OCI-LY7 (cell line): ENCODE measurements around the gene POU4F1. TPM values are rescaled to one million over a fixed set of nuclear protein-coding genes. Genes with fewer than 3 reads are reported as not detected.

ENCODE experiments used
- BruUV-seq: library from RNA; stranded (reverse); fragments of 400-500 nt; replicated peaks from 2 replicates; lab custom pipeline; 2021; lab: Mats Ljungman, UMichigan
- CTCF ChIA-PET: fragments of 300-600 bp; sonication (Branson Sonifier 250); formaldehyde crosslinking; loops from one replicate; lab custom pipeline; 2022; ENCODE audit warnings: antibody characterized with exemption; ENCODE audit not compliant: unreplicated experiment; lab: Charles Lee
- POLR2A ChIA-PET: fragments of 300-600 bp; sonication (Branson Sonifier 250); formaldehyde crosslinking; loops from one replicate; lab custom pipeline; 2022; ENCODE audit warnings: antibody characterized with exemption; lab: Charles Lee
- DNase-seq: peaks from one replicate; pipeline ENCODE4 v3.0.0-alpha.2; 2015; ENCODE audit warnings: low spot score
- H2AFZ ChIP-seq: fragments of 200-600 bp; sonication (generic), shearing (Covaris generic); 2 replicates; pipeline ENCODE4 v1.6.1; 2014; ENCODE audit warnings: mild to moderate bottlenecking, antibody characterized with exemption, low read length, moderate library complexity
- H3K27ac ChIP-seq: fragments of 200-600 bp; sonication (generic); 2 replicates; pipeline ENCODE4 v1.5.1; 2014; ENCODE audit warnings: mixed run types, low read depth, mild to moderate bottlenecking, moderate library complexity, low read length, inconsistent platforms; ENCODE audit not compliant: poor library complexity, severe bottlenecking
- H3K36me3 ChIP-seq: fragments of 200-600 bp; sonication (generic); 2 replicates; pipeline ENCODE4 v1.6.1; 2014; ENCODE audit warnings: mild to moderate bottlenecking, antibody characterized with exemption, low read length, moderate library complexity, mixed read lengths; ENCODE audit not compliant: insufficient read depth
- H3K4me1 ChIP-seq: fragments of 200-600 bp; sonication (generic); 2 replicates; pipeline ENCODE4 v1.5.1; 2014; ENCODE audit warnings: mild to moderate bottlenecking, low read length; ENCODE audit not compliant: insufficient read depth, poor library complexity, severe bottlenecking
- H3K4me2 ChIP-seq: fragments of 200-600 bp; sonication (generic); 2 replicates; pipeline ENCODE4 v1.6.1; 2014; ENCODE audit warnings: mild to moderate bottlenecking, low read length
- H3K4me3 ChIP-seq: fragments of 200-600 bp; sonication (generic); 2 replicates; pipeline ENCODE4 v1.5.1; 2014; ENCODE audit warnings: mild to moderate bottlenecking, low read depth, low read length; ENCODE audit not compliant: poor library complexity, severe bottlenecking
- H3K79me2 ChIP-seq: fragments of 200-600 bp; sonication (generic); 2 replicates; pipeline ENCODE4 v1.6.1; 2016; ENCODE audit warnings: low read depth, mild to moderate bottlenecking, low read length, moderate library complexity, mixed read lengths; ENCODE audit not compliant: insufficient read depth
- H3K9me2 ChIP-seq: fragments of 200-600 bp; sonication (generic); 2 replicates; pipeline ENCODE4 v1.6.1; 2016; ENCODE audit warnings: mild to moderate bottlenecking, low read length, mixed read lengths; ENCODE audit not compliant: insufficient read depth
- H3K9me3 ChIP-seq: fragments of 200-600 bp; sonication (generic); 2 replicates; pipeline ENCODE4 v1.6.1; 2014; ENCODE audit warnings: mild to moderate bottlenecking, mixed run types, low read length, mixed read lengths
- H4K20me1 ChIP-seq: fragments of 200-600 bp; sonication (generic); 2 replicates; pipeline ENCODE4 v1.6.1; 2014; ENCODE audit warnings: mild to moderate bottlenecking, antibody characterized with exemption, low read length, moderate library complexity, mixed read lengths; ENCODE audit not compliant: insufficient read depth
- EZH2phosphoT487 ChIP-seq: fragments of 200-600 bp; sonication (generic); IDR thresholded peaks from 2 replicates; pipeline ENCODE4 v1.6.1; 2018; ENCODE audit warnings: low read depth, borderline replicate concordance, mild to moderate bottlenecking, mixed run types, antibody characterized with exemption, low read length, moderate library complexity, mixed read lengths
- intact Hi-C: fragments of 100-400 bp; cut with micrococcal nuclease; formaldehyde crosslinking; loops from one replicate; pipeline ENCODE4 v1.10.0; 2022; ENCODE audit not compliant: unreplicated experiment
- total RNA-seq, 2 experiments: library from RNA; depleted of rRNA in 1 of 2; stranded (reverse); fragments of >200 nt in 1 of 2; shearing (Covaris generic) in 1 of 2; gene quantifications; 2 replicates each; pipeline ENCODE4 v1.2.3, GENCODE V29; 2014 to 2022
- TF ChIP-seq, protein P1 (sequence below): fragments of 200-600 bp; sonication (generic); conservative IDR thresholded peaks from 2 replicates; pipeline ENCODE4 v1.5.1; 2014; ENCODE audit warnings: mild to moderate bottlenecking, antibody characterized with exemption, low read length, moderate library complexity, mixed read lengths

POU4F1 gene
- total RNA-seq, 2 experiments from 2014 or later = 4.5 to 7.3 TPM

DNA sequence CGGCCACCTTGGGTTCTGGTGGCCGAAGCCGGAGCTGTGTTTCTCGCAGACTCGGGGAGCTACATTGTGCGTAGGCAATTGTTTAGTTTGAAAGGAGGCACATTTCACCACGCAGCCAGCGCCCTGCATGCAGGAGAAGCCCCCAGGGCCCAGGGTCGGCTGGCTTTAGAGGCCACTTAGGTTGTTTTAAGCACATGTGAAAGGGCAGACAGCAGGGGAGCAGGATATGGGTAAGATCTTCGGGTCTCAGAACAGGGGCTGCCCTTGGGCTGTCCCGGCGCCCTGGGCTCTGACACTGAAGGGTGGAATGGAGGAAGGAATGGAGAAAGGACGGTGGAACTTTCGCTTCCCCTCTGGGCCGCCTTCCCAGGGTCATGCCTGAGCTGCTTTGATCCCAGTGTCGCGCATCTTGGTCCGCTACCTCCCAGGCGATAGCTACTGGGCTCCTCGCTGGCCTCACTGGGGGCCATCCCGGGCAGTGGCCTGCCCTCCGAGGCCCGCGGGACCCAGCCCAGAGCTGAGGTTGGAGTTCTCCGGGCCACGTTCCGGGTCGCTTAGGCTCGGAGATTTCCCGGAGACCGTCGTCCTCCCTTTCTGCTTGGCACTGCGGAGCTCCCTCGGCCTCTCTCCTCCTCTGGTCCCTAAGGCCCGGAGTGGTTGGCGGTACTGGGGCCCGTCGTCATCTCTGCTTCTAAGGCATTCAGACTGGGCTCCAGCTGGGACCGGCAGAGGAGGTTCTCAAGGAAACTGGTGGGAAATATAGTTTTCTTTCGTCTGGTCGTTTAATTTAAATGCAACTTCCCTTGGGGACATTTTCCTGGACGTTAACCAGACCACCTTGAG is 4.3 kb upstream of the POU4F1 start:
- POLR2A ChIA-PET = no interaction called here
- H4K20me1 ChIP-seq = peaks cover 13% of the 10 kb centered on the region; the same call in 1 of the 2 replicates
- no peak overlapping the region for H2AFZ ChIP-seq
- H3K4me3 ChIP-seq = no peak overlapping the region
- no peaks in the 10 kb centered on the region for H3K9me2 ChIP-seq
- peaks cover 30% of the 10 kb centered on the region for H3K4me1 ChIP-seq
- TF ChIP-seq, protein P1, sequence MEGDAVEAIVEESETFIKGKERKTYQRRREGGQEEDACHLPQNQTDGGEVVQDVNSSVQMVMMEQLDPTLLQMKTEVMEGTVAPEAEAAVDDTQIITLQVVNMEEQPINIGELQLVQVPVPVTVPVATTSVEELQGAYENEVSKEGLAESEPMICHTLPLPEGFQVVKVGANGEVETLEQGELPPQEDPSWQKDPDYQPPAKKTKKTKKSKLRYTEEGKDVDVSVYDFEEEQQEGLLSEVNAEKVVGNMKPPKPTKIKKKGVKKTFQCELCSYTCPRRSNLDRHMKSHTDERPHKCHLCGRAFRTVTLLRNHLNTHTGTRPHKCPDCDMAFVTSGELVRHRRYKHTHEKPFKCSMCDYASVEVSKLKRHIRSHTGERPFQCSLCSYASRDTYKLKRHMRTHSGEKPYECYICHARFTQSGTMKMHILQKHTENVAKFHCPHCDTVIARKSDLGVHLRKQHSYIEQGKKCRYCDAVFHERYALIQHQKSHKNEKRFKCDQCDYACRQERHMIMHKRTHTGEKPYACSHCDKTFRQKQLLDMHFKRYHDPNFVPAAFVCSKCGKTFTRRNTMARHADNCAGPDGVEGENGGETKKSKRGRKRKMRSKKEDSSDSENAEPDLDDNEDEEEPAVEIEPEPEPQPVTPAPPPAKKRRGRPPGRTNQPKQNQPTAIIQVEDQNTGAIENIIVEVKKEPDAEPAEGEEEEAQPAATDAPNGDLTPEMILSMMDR = no peak
- TF ChIP-seq EZH2phosphoT487 = no peak
- H3K9me3 ChIP-seq = no peaks in the 10 kb centered on the region
- no peak for DNase-seq
- no peak overlapping the region for H3K27ac ChIP-seq
- intact Hi-C loops = no loop called here
- no peaks in the 10 kb centered on the region for H3K79me2 ChIP-seq
- H3K36me3 ChIP-seq = no peaks in the 10 kb centered on the region
- no TSS peak for BruUV-seq
- CTCF ChIA-PET = no interaction called here
- H3K4me2 ChIP-seq = no peak overlapping the region

DNA sequence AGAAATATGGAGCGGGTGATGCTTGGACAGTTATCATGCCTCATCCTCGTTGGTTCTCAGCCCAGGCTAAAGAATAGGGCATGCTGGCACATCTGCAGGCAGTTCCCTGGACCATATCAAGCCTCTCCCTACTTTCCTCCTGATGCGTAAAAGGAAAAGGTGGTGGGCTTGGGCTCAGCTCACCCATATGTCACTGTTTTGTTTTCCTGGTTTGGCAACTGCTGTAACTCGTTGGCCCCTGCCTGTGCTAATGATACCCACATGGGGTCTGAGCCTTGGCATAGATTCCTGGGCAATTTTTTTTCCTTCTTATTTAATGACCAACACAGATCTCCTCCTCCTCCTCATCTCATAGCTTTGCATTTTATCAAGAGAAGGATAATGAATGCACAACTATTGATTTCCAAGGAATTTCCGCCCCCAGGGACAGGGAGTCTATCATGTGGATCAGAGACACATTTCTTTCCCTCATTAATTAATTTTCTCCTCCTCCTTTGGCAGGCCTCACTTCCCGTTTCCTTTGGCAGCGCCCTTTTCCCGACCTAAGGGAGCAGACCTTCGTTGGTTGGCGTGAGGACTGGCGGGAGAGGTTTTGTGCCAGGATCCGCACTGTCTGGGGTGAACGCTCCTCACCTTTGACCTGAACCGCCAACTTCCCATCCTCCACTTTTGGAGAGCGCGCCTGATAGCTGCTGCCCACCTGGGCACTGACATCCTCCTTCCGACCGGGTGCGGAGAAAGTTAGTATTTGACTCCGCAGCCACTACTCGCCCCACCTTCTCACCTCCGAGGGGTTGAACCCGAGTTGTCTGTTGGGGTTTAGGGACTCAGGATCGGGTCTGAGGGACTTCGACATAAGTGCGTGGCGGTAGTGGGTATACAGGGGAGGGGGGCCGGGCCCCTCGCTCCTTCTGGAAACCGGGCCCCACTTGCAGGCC is 3.4 kb upstream of the POU4F1 start:
- Histone ChIP-seq H2AFZ (no peak overlapping the region), H3K9me3 (no peaks in the 10 kb centered on the region), H3K9me2 (no peaks in the 10 kb centered on the region), H3K4me1 (peaks cover 35% of the 10 kb centered on the region), H3K4me3 (no peak overlapping the region), H3K4me2 (no peak overlapping the region), H3K27ac (no peak overlapping the region), H4K20me1 (peaks cover 13% of the 10 kb centered on the region; the same call in 1 of the 2 replicates), H3K36me3 (no peaks in the 10 kb centered on the region), H3K79me2 (no peaks in the 10 kb centered on the region)
- BruUV-seq = no TSS peak
- ChIA-PET POLR2A (no interaction called here), CTCF (no interaction called here)
- intact Hi-C loops = no loop called here
- no peak for DNase-seq
- no peak for TF ChIP-seq EZH2phosphoT487
- TF ChIP-seq, protein P1 = no peak
